K562 (cell line): ENCODE data around the gene SEC14L5.
"Not testable (repeated sequence)": the region's sequence is repeated elsewhere in the genome, so short reads cannot be mapped to it uniquely, and the experiment has no call there.

ENCODE experiments used
- CCAR2 ChIP-seq: fragments of 200-400 bp; formaldehyde crosslinking; IDR thresholded peaks from 2 replicates; pipeline ENCODE4 v1.6.1; 2017; ENCODE audit warnings: mild to moderate bottlenecking, low read depth, low read length
- MTA3 ChIP-seq: fragments of 450-650 bp; formaldehyde crosslinking; IDR thresholded peaks from 2 replicates; pipeline ENCODE4 v1.6.1; 2017; ENCODE audit warnings: mild to moderate bottlenecking, borderline replicate concordance
- SP1 ChIP-seq: sonication (generic); formaldehyde crosslinking; IDR thresholded peaks from 2 replicates; pipeline ENCODE4 v1.8.1; 2022; ENCODE audit warnings: mild to moderate bottlenecking, missing genetic modification reagents

GRCh38 chr16:4929619-4930018, 28.5 kb upstream of the SEC14L5 start:
- TF ChIP-seq CCAR2; SP1 (CRISPR knock-in tag); MTA3: not testable (repeated sequence)
